GM12865 (cell line): ENCODE data around the gene CDH4.

Experiments used
- DNase-seq: peaks from one replicate; pipeline ENCODE4 v3.0.0; 2010; ENCODE audit warnings: low read depth
- H3K4me3 ChIP-seq: 2 replicates; pipeline ENCODE4 v1.5.1; 2011; ENCODE audit warnings: mild to moderate bottlenecking, low read depth, low read length, control low read depth
- TF ChIP-seq, protein P1 (sequence below): IDR thresholded peaks from 2 replicates; pipeline ENCODE4 v1.5.1; 2011; ENCODE audit warnings: low read length, control low read depth, low read depth, inconsistent platforms; ENCODE audit not compliant: insufficient read depth; ENCODE audit errors: missing control alignments

CDH4 gene

DNA sequence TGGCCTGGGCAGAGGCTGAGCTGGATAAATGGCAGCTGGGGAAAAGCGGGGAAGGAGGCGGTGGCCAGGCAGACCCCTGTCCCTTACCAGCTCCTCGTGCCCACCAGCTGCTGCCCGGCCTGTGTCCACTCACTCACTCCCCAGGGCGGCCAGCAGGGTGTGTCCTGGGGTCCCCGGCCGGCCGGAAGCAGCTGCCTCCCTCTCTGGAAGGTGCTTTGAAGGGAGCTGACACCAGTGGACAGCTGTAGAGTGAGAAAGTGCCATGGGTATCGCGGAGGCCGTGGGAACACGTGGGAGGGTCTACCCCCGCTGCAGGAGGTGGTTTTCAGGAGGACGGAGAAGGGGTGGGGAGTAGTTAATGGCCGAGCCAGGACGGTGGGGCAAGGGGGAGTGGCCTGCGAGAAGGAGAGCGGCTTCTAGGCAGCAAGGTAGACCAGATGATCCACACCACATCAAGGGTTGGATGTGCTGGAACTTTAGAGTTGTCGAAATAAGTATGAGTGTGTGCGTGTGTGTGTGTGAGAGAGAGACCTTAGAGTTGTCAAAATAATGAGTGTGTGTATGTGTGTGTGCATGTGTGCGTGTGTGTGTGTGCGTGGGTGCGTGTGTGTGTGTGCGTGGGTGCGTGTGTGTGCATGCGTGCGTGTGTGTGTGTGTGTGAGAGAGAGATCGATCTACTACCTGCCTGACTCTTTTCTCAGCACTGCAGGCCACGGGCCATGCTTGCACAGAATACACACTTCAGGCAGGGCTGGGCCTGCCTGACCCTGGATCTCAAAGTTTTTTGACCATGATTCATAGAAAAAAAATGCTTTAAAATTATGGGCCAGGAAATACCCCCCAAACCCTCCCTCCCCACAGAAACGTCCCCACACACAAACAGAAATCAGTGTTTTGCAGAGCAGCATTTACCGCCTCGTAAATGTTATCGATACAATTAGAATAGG is 43.9 kb downstream of the CDH4 start:
- TF ChIP-seq, protein P1, sequence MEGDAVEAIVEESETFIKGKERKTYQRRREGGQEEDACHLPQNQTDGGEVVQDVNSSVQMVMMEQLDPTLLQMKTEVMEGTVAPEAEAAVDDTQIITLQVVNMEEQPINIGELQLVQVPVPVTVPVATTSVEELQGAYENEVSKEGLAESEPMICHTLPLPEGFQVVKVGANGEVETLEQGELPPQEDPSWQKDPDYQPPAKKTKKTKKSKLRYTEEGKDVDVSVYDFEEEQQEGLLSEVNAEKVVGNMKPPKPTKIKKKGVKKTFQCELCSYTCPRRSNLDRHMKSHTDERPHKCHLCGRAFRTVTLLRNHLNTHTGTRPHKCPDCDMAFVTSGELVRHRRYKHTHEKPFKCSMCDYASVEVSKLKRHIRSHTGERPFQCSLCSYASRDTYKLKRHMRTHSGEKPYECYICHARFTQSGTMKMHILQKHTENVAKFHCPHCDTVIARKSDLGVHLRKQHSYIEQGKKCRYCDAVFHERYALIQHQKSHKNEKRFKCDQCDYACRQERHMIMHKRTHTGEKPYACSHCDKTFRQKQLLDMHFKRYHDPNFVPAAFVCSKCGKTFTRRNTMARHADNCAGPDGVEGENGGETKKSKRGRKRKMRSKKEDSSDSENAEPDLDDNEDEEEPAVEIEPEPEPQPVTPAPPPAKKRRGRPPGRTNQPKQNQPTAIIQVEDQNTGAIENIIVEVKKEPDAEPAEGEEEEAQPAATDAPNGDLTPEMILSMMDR, result no peak
- no peak for DNase-seq
- H3K4me3 ChIP-seq, result no peak overlapping the region

DNA sequence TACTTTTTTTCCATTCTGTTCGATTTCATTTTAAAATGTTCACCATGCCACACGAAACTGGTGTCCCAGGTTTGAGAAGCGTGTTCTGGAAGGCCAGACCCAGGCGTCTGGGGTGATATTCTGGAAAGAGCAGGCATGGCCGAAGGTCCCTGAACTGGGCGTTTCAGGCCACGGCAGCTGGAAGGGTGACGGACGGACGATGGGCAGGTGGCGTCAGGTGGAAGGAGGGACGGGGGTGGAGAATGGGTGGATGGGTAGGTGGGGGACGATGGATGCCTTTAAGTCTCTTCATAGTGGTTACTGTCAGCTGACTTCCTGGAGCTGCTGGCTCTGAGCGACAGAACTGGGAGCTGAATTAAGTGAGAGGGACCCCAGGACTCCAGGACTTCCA is 44.6 kb downstream of the CDH4 start:
- H3K4me3 ChIP-seq, result no peak overlapping the region
- TF ChIP-seq, protein P1, result no peak
- DNase-seq, result no peak

DNA sequence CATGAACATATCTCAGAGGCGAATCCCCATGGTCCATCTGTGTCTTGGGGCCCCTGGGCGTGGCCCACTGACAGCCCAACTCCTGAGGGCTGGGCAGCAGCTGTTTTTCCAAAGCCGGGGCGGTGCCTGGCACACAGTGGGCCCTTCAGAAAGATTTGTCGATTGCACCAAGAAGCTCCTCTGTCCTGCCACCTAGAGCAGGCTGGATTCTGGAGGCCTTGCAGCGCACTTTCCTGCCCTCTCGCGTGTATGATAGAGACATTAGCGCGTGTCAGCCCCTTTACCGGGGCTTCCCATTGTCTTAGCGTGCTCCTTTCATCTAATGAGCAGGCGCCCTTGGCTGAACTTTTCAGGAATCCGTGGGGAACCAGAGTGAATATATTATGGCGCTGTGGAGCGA is 45.4 kb downstream of the CDH4 start:
- no peak for DNase-seq
- TF ChIP-seq, protein P1, result no peak
- H3K4me3 ChIP-seq, result no peak overlapping the region

DNA sequence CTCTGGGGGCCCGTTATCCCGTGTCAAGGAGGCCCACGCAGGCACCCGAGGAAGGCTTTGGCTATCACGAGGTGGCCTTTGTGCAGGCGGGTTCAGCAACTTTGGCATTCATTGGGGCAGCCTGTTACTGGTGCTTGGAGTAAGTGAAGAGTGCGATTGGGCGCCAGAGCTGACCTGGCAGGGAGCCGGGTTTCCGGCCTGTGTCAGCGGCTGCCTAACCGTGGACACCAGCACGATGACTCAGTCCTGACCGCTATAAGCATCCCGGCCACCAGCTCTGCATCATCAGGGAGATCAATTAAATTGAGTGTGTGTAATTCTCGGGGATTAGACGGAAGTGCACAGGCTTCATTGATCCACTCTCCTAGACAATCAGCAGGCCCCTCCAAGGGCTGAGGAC is 45.9 kb downstream of the CDH4 start:
- no peak overlapping the region for H3K4me3 ChIP-seq
- TF ChIP-seq, protein P1, result no peak
- no peak for DNase-seq

DNA sequence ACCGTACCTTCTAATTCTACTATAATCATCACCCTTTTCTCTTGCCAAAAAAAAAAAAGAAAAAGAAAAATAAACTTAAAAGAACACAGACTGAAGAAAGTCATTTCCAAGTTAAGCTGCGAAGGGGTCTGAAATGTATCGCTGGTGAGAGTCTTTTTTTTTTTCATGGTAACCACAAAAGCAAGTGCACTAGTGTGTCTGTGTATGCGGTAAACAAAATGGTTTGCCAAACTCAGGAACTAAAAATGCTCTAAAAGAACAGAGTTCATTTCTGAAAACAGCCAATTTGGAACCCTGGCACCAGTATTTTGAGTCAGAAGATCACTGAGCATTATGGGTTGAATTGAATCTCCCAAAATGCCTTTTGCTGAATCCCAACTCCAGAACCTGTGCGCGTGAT is 46.6 kb downstream of the CDH4 start:
- TF ChIP-seq, protein P1, result no peak

DNA sequence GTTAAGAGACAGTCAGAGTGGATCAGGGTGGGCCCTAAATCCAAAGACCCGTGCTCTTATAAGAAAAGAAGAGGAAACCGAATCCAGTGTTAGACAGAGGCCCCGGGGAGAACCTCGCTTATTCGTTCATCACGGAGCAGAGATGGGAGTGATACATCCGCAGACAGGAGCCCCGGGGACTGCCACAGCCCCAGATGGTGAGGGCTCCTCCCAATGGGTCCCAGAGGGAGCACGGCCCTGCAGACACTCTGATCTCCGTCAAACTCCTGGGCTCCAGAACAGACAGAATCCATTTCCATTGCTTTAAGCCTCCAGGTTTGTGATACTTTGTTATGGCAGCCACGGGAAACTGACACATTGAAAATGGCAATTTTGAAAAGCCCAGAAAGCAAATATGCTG is 47.0 kb downstream of the CDH4 start:
- TF ChIP-seq, protein P1, result no peak
- no peak overlapping the region for H3K4me3 ChIP-seq
- no peak for DNase-seq

More for the DNA sequence above, 46.6 kb downstream of the CDH4 start:
- H3K4me3 ChIP-seq, result no peak overlapping the region
- no peak for DNase-seq
